GM19238 (cell line): ENCODE results near the gene TBCD.

Experiments used
- DNase-seq: peaks from one replicate; pipeline ENCODE4 v3.0.0; 2011; ENCODE audit warnings: low spot score; ENCODE audit not compliant: insufficient read length

The TBCD gene

DNA sequence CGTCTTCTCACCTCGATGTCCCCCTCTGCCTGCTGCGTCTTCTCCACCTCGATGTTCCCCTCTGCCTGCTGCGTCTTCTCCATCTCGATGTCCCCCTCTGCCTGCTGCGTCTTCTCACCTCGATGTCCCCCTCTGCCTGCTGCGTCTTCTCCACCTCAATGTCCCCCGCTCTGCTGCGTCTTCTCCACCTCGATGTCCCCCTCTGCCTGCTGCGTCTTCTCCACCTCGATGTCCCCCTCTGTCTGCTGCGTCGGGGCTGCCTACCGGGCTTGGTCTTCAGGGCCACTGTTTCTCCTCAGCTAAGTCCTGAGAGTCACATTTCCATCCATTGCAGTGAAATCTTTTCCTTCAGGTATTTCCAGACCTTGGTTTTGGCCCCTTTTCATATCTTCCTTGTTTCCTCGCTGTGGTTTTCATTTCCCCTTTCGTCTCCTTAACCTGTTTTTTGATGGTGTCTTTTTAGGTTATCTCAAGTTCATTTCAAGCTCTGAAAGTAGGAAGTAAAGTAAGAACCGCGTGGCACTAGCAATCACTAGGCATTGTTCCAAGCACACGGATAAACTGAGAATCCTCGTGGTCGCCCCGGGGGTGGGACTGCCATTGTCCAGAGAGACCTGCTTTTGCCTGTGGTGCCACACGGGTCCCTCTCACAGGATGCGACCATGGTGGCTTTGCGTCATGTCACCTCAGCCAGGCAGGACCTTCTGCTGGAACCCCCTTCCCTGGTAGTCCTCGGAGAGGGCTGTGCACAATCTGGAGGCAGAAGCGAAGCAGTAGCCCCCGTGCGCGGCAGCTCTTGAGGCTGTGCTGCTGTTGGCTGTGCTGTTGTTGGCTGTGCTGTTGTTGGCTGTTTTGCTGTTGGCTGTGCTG is 97.4 kb downstream of the TBCD start:
- DNase-seq: no peak

DNA sequence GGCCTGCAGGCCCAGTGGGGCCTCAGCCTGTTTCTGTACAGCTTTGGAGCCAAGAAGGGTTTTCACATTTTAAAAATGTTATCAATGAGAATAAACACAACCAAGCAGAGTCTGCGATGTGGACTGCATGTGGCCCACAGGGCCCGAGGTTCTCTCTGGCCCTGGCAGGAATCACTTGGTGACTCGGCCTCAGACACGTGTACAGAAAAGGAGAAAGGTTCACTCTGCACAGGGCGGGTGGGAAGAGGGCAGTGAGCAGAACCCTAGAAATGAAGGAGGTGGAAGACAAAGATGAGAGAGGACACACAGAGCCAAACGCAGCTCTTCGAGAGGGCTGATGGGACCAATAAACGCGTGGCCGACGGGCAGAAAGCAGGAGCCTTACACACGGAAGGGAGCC is 99.5 kb downstream of the TBCD start:
- no peak for DNase-seq

DNA sequence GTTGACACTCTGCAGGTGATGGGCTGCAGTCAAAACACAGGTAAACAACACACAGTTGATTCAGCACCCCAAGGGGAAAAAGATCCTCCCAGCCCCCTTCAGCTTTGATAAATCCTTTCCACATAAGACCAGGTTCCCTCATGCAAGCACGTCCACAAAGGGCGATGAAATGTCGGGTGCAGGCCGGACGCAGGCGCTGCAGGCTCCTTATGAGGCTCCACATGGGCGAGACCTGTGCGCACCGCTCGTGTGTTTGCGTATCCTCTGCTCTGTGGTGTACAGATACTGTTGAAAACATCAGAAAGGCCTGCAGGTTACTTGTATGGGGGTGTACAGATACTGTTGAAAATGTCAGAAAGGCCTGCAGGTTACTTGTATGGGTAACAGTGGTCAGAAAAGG is 102.4 kb downstream of the TBCD start:
- no peak for DNase-seq

DNA sequence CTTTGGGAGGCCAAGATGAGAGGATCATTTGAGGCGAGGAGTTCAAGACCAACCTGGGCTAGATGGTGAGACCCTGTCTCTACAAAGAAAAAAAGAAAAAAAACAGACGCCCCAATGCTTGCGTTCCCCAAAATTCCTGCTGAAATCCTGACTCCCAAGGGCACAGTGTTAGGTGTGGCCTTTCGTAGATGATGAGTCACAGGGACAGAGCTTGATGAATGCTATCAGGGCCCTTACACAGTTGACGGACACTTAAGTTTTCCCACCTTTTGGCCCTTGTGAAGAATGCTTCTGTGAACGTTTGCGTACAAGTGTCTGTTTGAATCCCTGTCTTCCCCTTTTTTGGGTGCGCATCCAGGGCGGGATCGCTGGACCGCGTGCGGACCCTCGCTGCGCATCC is 104.5 kb downstream of the TBCD start:
- DNase-seq: no peak

DNA sequence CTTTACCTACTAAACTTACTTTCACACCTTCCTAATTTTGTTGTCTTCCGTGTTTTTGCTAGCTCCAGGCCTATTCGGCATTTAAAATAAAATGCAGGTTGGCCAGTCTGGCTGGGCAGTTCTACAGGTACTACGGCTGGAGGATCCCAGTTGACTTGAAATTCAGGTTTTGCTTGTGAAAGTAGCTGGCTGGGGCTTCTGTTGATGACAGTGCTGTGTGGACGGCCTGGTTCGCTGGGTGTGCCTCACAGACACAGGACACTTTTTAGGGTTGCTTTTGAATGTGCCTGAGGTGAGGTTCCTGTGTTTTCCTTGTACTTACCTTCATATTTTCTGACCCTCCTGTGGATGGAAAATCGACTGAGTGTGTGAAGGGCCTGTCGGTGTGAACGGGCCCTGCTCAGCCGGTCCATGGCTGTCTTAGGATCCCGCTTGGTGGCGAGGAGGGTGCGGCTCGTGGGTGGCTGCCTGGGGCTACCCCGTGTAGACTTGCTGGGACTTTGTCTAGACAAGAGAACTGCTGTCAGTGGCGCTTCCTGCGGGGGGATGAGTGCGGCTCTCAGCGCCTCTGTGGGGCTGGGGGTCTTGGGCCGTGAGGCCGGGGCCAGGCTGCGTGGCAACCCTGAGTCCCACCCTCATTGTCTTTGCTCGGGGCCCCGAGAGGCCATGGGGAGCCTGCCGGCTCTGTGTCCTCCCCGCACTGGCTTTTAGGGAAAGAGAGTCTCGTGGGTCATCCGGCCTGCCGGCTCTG is 106.7 kb downstream of the TBCD start:
- DNase-seq: no peak

- peak; percentile 72 for DNase-seq
Measured at GRCh38 chr17:82859431-82860403, 107.9 kb downstream of the TBCD start.

GRCh38 chr17:82860606-82861392 is 108.9 kb downstream of the TBCD start:
- no peak for DNase-seq

GRCh38 chr17:82861393-82861775 is 109.5 kb downstream of the TBCD start:
- no peak for DNase-seq

DNA sequence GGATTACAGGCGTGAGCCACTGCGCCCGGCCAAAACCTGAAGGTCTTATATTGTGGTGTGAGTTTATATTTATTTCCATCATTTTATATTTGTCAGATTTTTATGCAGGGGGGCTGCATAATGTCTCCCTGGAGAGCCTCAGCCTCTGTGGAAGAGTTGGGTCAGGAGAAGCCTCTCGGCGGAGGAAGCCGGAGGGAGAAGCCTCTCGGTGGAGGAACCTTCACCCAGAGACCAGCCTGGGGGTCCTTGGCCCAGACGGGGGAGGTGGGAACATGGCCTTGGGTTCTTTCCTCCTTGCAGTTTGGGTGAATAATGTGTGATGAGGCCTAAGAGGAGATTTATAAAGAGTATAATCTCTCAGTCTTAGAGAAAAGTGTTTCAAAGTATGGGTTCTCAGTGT is 110.3 kb downstream of the TBCD start:
- no peak for DNase-seq

- no peak for DNase-seq
Measured at GRCh38 chr17:82862737-82863382, 111.0 kb downstream of the TBCD start.

- DNase-seq: no peak
Measured at GRCh38 chr17:82863383-82863940, 111.6 kb downstream of the TBCD start.

DNA sequence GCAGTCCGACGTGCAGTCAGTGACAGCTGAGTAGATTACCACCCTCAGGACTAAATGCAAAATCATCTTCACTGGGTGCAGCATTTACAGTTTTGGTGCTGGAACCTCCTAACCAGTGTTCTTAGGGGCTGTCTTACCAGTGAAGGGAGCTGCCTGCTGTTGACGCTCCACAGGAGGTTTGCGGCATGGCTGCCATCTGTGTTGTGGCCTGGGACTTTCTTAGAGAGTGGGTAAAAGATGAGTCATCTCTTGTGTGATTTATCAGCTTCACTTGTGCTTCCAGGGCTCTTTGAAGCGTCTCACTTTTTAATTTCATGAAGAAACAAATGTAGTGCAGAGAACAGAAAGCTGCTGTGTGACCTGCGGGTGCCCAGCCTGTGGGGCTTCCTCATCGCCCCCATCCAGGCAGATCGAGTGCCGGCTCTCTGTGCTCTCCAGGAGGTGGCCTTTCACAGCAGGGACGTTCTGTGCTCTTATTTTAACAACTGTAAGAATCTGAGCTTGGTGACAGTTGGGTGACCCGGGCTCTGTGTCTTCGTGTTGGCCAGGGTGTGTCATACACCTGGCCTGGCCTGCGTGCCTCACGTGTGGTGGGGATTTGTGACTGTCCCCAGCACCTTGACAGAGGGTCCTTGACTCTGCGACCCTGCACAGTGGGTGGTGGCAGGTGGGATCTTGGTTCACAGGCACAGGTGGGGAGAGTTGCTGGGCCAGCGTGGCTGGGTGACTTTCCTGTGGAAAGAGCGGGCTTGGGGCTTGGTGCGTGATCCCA is 112.3 kb downstream of the TBCD start:
- DNase-seq: peak; percentile 85

GRCh38 chr17:82864713-82865248 is 112.9 kb downstream of the TBCD start:
- no peak for DNase-seq

- no peak for DNase-seq
Measured at GRCh38 chr17:82865274-82865673, 113.4 kb downstream of the TBCD start.

GRCh38 chr17:82865774-82866395 is 114.0 kb downstream of the TBCD start:
- DNase-seq: no peak

- DNase-seq: no peak
Measured at GRCh38 chr17:82866590-82867191, 114.8 kb downstream of the TBCD start.

GRCh38 chr17:82867763-82868325 is 116.0 kb downstream of the TBCD start:
- DNase-seq: no peak

GRCh38 chr17:82868715-82869131 is 116.9 kb downstream of the TBCD start:
- no peak for DNase-seq
